ENCODE measurements around the gene CDC7.

The CDC7 gene

GRCh38 chr1:91572044-91572443 lies 71.4 kb downstream of the CDC7 start:
- no peak overlapping the region for H3K4me3 ChIP-seq (ENCODE audit: low read depth, low read length)
